WERI-Rb-1 (cell line): ENCODE results near the gene ZNF107.
"Not testable (repeated sequence)": the region's sequence is repeated elsewhere in the genome, so short reads cannot be mapped to it uniquely, and the experiment has no call there.

Experiments used
- DNase-seq: peaks from one replicate; pipeline ENCODE4 v3.0.0-alpha.2; 2020
- H3K27ac ChIP-seq: fragments of 250-450 bp; sonication (Bioruptor Pico); 2 replicates; pipeline ENCODE4 v1.5.1; 2020; ENCODE audit warnings: mild to moderate bottlenecking, moderate library complexity
- H3K27me3 ChIP-seq: fragments of 250-450 bp; sonication (Bioruptor Pico); 2 replicates; pipeline ENCODE4 v1.5.1; 2021; ENCODE audit warnings: mild to moderate bottlenecking, low read depth, moderate library complexity; ENCODE audit not compliant: insufficient read depth, severe bottlenecking
- H3K36me3 ChIP-seq: fragments of 250-450 bp; sonication (Bioruptor Pico); 2 replicates; pipeline ENCODE4 v1.5.1; 2020; ENCODE audit warnings: mild to moderate bottlenecking, moderate library complexity
- H3K4me3 ChIP-seq: 2 replicates; pipeline ENCODE4 v1.5.1; 2011; ENCODE audit warnings: low read depth, mild to moderate bottlenecking, control low read depth, low read length
- H3K9me3 ChIP-seq: fragments of 250-450 bp; sonication (Bioruptor Pico); 2 replicates; pipeline ENCODE4 v1.5.1; 2021; ENCODE audit warnings: mild to moderate bottlenecking, moderate library complexity; ENCODE audit not compliant: severe bottlenecking
- CTCF ChIP-seq: IDR thresholded peaks from 2 replicates; pipeline ENCODE4 v1.5.1; 2011; ENCODE audit warnings: low read depth, mild to moderate bottlenecking, control low read depth, inconsistent platforms, low read length

ZNF107 gene

GRCh38 chr7:64729089-64729848, 63.3 kb downstream of the ZNF107 start:
- H3K27me3 ChIP-seq: no peaks in the 10 kb centered on the region
- H3K27ac ChIP-seq: no peak overlapping the region
- no peaks in the 10 kb centered on the region for H3K36me3 ChIP-seq
- DNase-seq: no peak
- no peak for TF ChIP-seq CTCF
- no peak overlapping the region for H3K4me3 ChIP-seq
- H3K9me3 ChIP-seq: peaks cover 6% of the 10 kb centered on the region

- no peak for DNase-seq
- no peaks in the 10 kb centered on the region for H3K36me3 ChIP-seq
- peaks cover 2% of the 10 kb centered on the region for H3K9me3 ChIP-seq
- no peak overlapping the region for H3K27ac ChIP-seq
- no peak for TF ChIP-seq CTCF
- H3K27me3 ChIP-seq: no peaks in the 10 kb centered on the region
- H3K4me3 ChIP-seq: no peak overlapping the region
Measured at GRCh38 chr7:64733550-64734240, 67.8 kb downstream of the ZNF107 start.

- Histone ChIP-seq H3K27me3 (no peaks in the 10 kb centered on the region), H3K36me3 (no peaks in the 10 kb centered on the region), H3K27ac (no peak overlapping the region), H3K9me3 (peaks cover 4% of the 10 kb centered on the region), H3K4me3 (no peak overlapping the region)
- no peak for TF ChIP-seq CTCF
- no peak for DNase-seq
Measured at GRCh38 chr7:64736575-64736974, 70.6 kb downstream of the ZNF107 start.

- not testable (repeated sequence) for H3K27me3 ChIP-seq, H3K4me3 ChIP-seq, H3K9me3 ChIP-seq, H3K36me3 ChIP-seq, H3K27ac ChIP-seq, DNase-seq
Measured at GRCh38 chr7:64738403-64738802, 72.5 kb downstream of the ZNF107 start.

GRCh38 chr7:64738953-64739352, 73.0 kb downstream of the ZNF107 start:
- DNase-seq, H3K36me3 ChIP-seq, H3K27ac ChIP-seq, H3K4me3 ChIP-seq, H3K27me3 ChIP-seq, H3K9me3 ChIP-seq: not testable (repeated sequence)

- Histone ChIP-seq H3K4me3 (no peak overlapping the region), H3K27ac (no peak overlapping the region), H3K27me3 (no peaks in the 10 kb centered on the region), H3K36me3 (no peaks in the 10 kb centered on the region), H3K9me3 (peaks cover 6% of the 10 kb centered on the region)
- TF ChIP-seq CTCF: no peak
- no peak for DNase-seq
Measured at GRCh38 chr7:64744680-64745079, 78.7 kb downstream of the ZNF107 start.
